C4-2B (cell line): ENCODE measurements around the gene CSAD.

Experiments
- ZFX ChIP-seq: fragments of 450-650 bp; IDR thresholded peaks from 2 replicates; pipeline ENCODE4 v1.6.1; 2017
- TF ChIP-seq, protein P1 (sequence below): fragments of 450-650 bp; conservative IDR thresholded peaks from 2 replicates; pipeline ENCODE4 v1.5.1; 2017; ENCODE audit warnings: mild to moderate bottlenecking

DNA sequence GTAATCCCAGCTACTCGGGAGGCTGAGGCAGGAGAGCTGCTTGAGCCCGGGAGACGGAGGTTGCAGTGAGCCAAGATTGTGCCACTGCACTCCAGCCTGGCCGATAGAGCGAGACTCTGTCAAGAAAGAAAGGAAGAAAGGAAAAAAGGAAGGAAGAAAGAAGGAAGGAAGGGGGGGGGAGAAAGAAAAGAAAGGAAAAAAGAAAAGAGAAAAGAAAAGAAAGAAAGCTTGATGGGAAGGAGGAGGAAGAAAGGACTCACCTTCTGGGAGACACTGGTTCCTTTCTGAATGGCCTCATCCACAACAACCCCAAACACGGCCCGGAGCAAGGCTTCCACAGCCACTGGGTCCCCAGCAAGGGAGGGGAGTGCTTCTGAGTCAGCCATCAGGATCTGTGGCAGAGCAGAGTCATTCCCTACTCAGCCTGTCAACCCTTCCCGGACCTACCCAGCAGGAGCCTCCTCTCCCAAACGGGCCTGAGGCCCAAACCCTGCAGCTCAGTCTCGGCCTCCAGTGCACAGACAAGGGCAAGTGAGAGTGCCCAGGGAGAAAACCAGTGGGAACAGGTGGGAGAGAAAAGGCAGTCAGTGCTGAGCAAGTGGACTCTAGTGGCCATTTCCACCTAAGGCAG, 7.5 kb downstream of the CSAD start:
- no peak for TF ChIP-seq ZFX
- TF ChIP-seq, protein P1, sequence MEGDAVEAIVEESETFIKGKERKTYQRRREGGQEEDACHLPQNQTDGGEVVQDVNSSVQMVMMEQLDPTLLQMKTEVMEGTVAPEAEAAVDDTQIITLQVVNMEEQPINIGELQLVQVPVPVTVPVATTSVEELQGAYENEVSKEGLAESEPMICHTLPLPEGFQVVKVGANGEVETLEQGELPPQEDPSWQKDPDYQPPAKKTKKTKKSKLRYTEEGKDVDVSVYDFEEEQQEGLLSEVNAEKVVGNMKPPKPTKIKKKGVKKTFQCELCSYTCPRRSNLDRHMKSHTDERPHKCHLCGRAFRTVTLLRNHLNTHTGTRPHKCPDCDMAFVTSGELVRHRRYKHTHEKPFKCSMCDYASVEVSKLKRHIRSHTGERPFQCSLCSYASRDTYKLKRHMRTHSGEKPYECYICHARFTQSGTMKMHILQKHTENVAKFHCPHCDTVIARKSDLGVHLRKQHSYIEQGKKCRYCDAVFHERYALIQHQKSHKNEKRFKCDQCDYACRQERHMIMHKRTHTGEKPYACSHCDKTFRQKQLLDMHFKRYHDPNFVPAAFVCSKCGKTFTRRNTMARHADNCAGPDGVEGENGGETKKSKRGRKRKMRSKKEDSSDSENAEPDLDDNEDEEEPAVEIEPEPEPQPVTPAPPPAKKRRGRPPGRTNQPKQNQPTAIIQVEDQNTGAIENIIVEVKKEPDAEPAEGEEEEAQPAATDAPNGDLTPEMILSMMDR, result no peak
